Endothelial cell of umbilical vein (primary cell): ENCODE measurements around the gene OR14A16. TPM values are rescaled to one million over a fixed set of nuclear protein-coding genes. Genes with fewer than 3 reads are reported as not detected.

Experiments used
- BruUV-seq: library from RNA; stranded (reverse); fragments of 400-500 nt; replicated peaks from 2 replicates; lab custom pipeline; 2021; lab: Mats Ljungman, UMichigan
- CTCF ChIA-PET: fragments of 300-600, 350-600 bp; sonication (Branson Sonifier 250); formaldehyde crosslinking; loops from one replicate; lab custom pipeline; 2021; ENCODE audit warnings: antibody characterized with exemption, inconsistent platforms; lab: Charles Lee
- POLR2A ChIA-PET: fragments of 300-600, 350-600 bp; sonication (Branson Sonifier 250); formaldehyde crosslinking; loops from one replicate; lab custom pipeline; 2021; ENCODE audit warnings: antibody characterized with exemption, inconsistent platforms; lab: Charles Lee
- DNase-seq: peaks from one replicate; pipeline ENCODE4 v3.0.0-alpha.2; 2011; ENCODE audit warnings: low read depth, low spot score
- FAIRE-seq: peaks from 2 replicates; lab custom pipeline; 2011; peaks lifted over from hg19 to GRCh38; lab: Jason Lieb, UNC
- H2AFZ ChIP-seq: 2 replicates; pipeline ENCODE4 v1.6.0; 2012; ENCODE audit warnings: low read depth, low read length, control low read depth, inconsistent platforms
- H3K27ac ChIP-seq: 2 replicates; pipeline ENCODE4 v1.5.1; 2011; ENCODE audit warnings: low read depth, mild to moderate bottlenecking, control low read depth, low read length, moderate library complexity; ENCODE audit not compliant: insufficient read depth
- H3K27me3 ChIP-seq, 2 experiments: 2 replicates each; pipeline versions ENCODE4 v1.6.0 to v1.6.1; 2011; ENCODE audit warnings: low read length in 2 of 2, mixed read lengths in 1 of 2; ENCODE audit not compliant: control insufficient read depth in 2 of 2, insufficient read depth in 2 of 2
- H3K36me3 ChIP-seq, 2 experiments: 2 replicates in 1 of 2; 3 replicates in 1 of 2; pipeline ENCODE4 v1.5.1; 2011; ENCODE audit warnings: low read length in 2 of 2, mild to moderate bottlenecking in 1 of 2, moderate library complexity in 1 of 2; ENCODE audit not compliant: control insufficient read depth in 2 of 2, insufficient read depth in 2 of 2; ENCODE audit errors: extremely low read depth in 1 of 2
- H3K4me1 ChIP-seq: 3 replicates; pipeline ENCODE4 v1.5.1; 2011; ENCODE audit warnings: mild to moderate bottlenecking, low read length; ENCODE audit not compliant: control insufficient read depth, insufficient read depth; ENCODE audit errors: extremely low read depth
- H3K4me2 ChIP-seq: 2 replicates; pipeline ENCODE4 v1.6.1; 2011; ENCODE audit warnings: low read length, control low read depth, mixed read lengths; ENCODE audit not compliant: insufficient read depth
- H3K4me3 ChIP-seq, 3 experiments: fragments of 200-600 bp in 1 of 3; sonication (generic), shearing (Covaris generic) in 1 of 3; replicated peaks in 1 of 3; 2 replicates each; pipeline ENCODE4 v1.5.1; 2011 to 2016; ENCODE audit warnings: control low read depth in 3 of 3, low read length in 3 of 3, mild to moderate bottlenecking in 2 of 3, inconsistent platforms in 1 of 3, low read depth in 1 of 3, moderate library complexity in 1 of 3; ENCODE audit not compliant: insufficient read depth in 1 of 3
- H3K79me2 ChIP-seq: 2 replicates; pipeline ENCODE4 v1.6.0; 2012; ENCODE audit warnings: low read length, inconsistent platforms; ENCODE audit not compliant: control insufficient read depth, insufficient read depth
- H3K9ac ChIP-seq: replicated peaks from 2 replicates; pipeline ENCODE3; 2011; ENCODE audit warnings: low read length, control low read depth; ENCODE audit not compliant: insufficient read depth; ENCODE audit errors: extremely low read depth
- H3K9me1 ChIP-seq: replicated peaks from 3 replicates; pipeline ENCODE4 v1.6.0; 2011; ENCODE audit warnings: mild to moderate bottlenecking, low read length; ENCODE audit not compliant: control insufficient read depth, insufficient read depth; ENCODE audit errors: extremely low read depth
- H3K9me3 ChIP-seq: replicated peaks from 2 replicates; pipeline ENCODE4 v1.5.1; 2012; ENCODE audit warnings: low read length, inconsistent platforms; ENCODE audit not compliant: control insufficient read depth, insufficient read depth
- H4K20me1 ChIP-seq: replicated peaks from 2 replicates; pipeline ENCODE3; 2011; ENCODE audit warnings: mild to moderate bottlenecking, low read length; ENCODE audit not compliant: control insufficient read depth, insufficient read depth; ENCODE audit errors: extremely low read depth
- EZH2 ChIP-seq: IDR thresholded peaks from 2 replicates; pipeline ENCODE4 v1.6.1; 2012; ENCODE audit warnings: borderline replicate concordance, low read depth, mild to moderate bottlenecking, moderate library complexity, low read length, inconsistent platforms; ENCODE audit not compliant: severe bottlenecking
- FOS ChIP-seq: IDR thresholded peaks from 2 replicates; pipeline ENCODE4 v1.6.1; 2011; ENCODE audit warnings: mild to moderate bottlenecking, low read length, moderate library complexity, borderline replicate concordance; ENCODE audit not compliant: insufficient read depth
- GATA2 ChIP-seq: IDR thresholded peaks from 2 replicates; pipeline ENCODE4 v1.7.0; 2011; ENCODE audit warnings: low read depth, mild to moderate bottlenecking, moderate library complexity, mixed read lengths, low read length; ENCODE audit not compliant: insufficient read length, insufficient read depth
- JUN ChIP-seq: IDR thresholded peaks from 2 replicates; pipeline ENCODE4 v1.6.1; 2011; ENCODE audit warnings: borderline replicate concordance, low read depth; ENCODE audit not compliant: insufficient read length, insufficient read depth
- MYC ChIP-seq: IDR thresholded peaks from one replicate; pipeline ENCODE4 v1.6.1; 2011; ENCODE audit warnings: mild to moderate bottlenecking, low read depth, low read length
- POLR2A ChIP-seq: IDR thresholded peaks from 2 replicates; pipeline ENCODE4 v1.6.1; 2012; ENCODE audit warnings: low read depth, mild to moderate bottlenecking, control low read depth, low read length
- POLR2AphosphoS5 ChIP-seq: IDR thresholded peaks from 2 replicates; pipeline ENCODE4 v1.6.1; 2012; ENCODE audit warnings: low read depth, mild to moderate bottlenecking, control low read depth, low read length, moderate library complexity; ENCODE audit not compliant: insufficient read depth
- dilution Hi-C: fragments of 300-500 bp; cut with MboI; formaldehyde crosslinking; loops from one replicate; pipeline ENCODE4 v1.15.0; 2019; ENCODE audit warnings: low sequenced_read_pairs; ENCODE audit not compliant: extremely low pct_ligation_motif_present
- intact Hi-C: fragments of 100-400 bp; cut with micrococcal nuclease; formaldehyde crosslinking; loops from one replicate; pipeline ENCODE4 v1.10.0; 2022
- polyA plus RNA-seq, 4 experiments: library from polyadenylated mRNA; depleted of rRNA in 3 of 4; stranded (reverse) in 3 of 4; unstranded in 1 of 4; fragments of >200 nt; gene quantifications; 2 replicates each; pipeline versions ENCODE4 v1.2.1 to v1.2.3, GENCODE V29; 2011 to 2012; ENCODE audit warnings: missing spikeins in 1 of 4
- total RNA-seq: library from RNA; stranded (reverse); gene quantifications from 2 replicates; pipeline ENCODE4 v1.2.3, GENCODE V29; 2021
- TF ChIP-seq, protein P1 (sequence below): IDR thresholded peaks from 2 replicates; pipeline ENCODE4 v1.6.1; 2011; ENCODE audit not compliant: insufficient read depth, insufficient read length
- TF ChIP-seq, protein P2 (sequence below), 2 donors: IDR thresholded peaks; 1 replicate in 1 of 2; 2 replicates in 1 of 2; pipeline ENCODE4 v1.5.1; 2011; ENCODE audit warnings: low read length in 2 of 2, mild to moderate bottlenecking in 2 of 2, moderate library complexity in 2 of 2, control low read depth in 1 of 2, inconsistent platforms in 1 of 2, low read depth in 1 of 2; ENCODE audit not compliant: insufficient read depth in 1 of 2; ENCODE audit errors: extremely low read depth in 1 of 2

Gene OR14A16
- total and polyA plus RNA-seq, 2 donors (not counting 3 experiments of a cell fraction or from before 2014, with no cell fraction given): not detected

DNA sequence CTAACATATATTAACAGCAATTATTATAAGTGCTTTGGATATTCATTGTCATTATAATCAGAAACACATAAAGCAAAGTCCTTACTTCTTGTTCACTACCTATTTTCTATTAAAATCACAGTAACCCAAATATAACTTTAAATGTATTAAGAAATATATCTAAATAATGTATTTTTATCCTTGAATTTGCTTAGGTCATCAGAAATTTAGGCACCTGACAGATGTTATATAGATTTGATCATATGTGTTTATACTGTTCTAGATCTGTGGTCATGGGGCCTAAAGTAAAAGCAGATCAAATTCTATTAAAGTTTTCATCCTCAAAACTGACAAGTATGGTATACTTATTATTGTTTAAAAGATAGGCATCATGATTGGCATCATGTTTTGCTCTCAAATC, 54.3 kb downstream of the OR14A16 start:
- intact Hi-C loops (no loop called here), dilution Hi-C loops (no loop called here)
- ChIA-PET CTCF (no interaction called here), POLR2A (no interaction called here)
- Histone ChIP-seq H3K4me3 (no peak overlapping the region), H3K4me2 (no peak overlapping the region), H3K9me1 (no peaks in the 10 kb centered on the region), H3K27me3 (no peaks in the 10 kb centered on the region), H4K20me1 (no peaks in the 10 kb centered on the region), H3K9ac (no peak overlapping the region), H3K36me3 (no peaks in the 10 kb centered on the region), H3K4me1 (no peaks in the 10 kb centered on the region), H2AFZ (no peak overlapping the region), H3K9me3 (no peaks in the 10 kb centered on the region), H3K27ac (no peak overlapping the region), H3K79me2 (no peaks in the 10 kb centered on the region)
- no peak for DNase-seq
- FAIRE-seq: no peak
- no peak for TF ChIP-seq POLR2AphosphoS5
- no peak for TF ChIP-seq JUN
- TF ChIP-seq FOS: no peak
- TF ChIP-seq POLR2A: no peak
- TF ChIP-seq EZH2: no peak
- TF ChIP-seq GATA2: no peak
- no peak for TF ChIP-seq MYC
- TF ChIP-seq, protein P1, sequence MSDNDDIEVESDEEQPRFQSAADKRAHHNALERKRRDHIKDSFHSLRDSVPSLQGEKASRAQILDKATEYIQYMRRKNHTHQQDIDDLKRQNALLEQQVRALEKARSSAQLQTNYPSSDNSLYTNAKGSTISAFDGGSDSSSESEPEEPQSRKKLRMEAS: no peak
- TF ChIP-seq, protein P2, sequence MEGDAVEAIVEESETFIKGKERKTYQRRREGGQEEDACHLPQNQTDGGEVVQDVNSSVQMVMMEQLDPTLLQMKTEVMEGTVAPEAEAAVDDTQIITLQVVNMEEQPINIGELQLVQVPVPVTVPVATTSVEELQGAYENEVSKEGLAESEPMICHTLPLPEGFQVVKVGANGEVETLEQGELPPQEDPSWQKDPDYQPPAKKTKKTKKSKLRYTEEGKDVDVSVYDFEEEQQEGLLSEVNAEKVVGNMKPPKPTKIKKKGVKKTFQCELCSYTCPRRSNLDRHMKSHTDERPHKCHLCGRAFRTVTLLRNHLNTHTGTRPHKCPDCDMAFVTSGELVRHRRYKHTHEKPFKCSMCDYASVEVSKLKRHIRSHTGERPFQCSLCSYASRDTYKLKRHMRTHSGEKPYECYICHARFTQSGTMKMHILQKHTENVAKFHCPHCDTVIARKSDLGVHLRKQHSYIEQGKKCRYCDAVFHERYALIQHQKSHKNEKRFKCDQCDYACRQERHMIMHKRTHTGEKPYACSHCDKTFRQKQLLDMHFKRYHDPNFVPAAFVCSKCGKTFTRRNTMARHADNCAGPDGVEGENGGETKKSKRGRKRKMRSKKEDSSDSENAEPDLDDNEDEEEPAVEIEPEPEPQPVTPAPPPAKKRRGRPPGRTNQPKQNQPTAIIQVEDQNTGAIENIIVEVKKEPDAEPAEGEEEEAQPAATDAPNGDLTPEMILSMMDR (IDR thresholded peaks at IDR 0.05; ENCODE audit: extremely low read depth in 1 of 2, insufficient read depth in 1 of 2, low read depth in 1 of 2, low read length in 2 of 2): no peak
- BruUV-seq: no TSS peak

Other genes with a start within 250 kb of the OR14A16 start
- gene OR2G2, start 235.8 kb downstream of the OR14A16 start, total RNA-seq: not detected in 2 replicates
- gene OR2G2, start 235.8 kb downstream of the OR14A16 start, polyA plus RNA-seq: not detected in 2 replicates
- gene OR2G3, start 218.5 kb downstream of the OR14A16 start, total RNA-seq: not detected in 2 replicates
- not detected in 2 replicates for gene OR2G3, start 218.5 kb downstream of the OR14A16 start, polyA plus RNA-seq
- gene OR13G1, start 144.4 kb downstream of the OR14A16 start, total RNA-seq: not detected in 2 replicates
- not detected in 2 replicates for gene OR13G1, start 144.4 kb downstream of the OR14A16 start, polyA plus RNA-seq
- not detected in 2 replicates for gene OR6F1, start 107.5 kb downstream of the OR14A16 start, total RNA-seq
- not detected in 2 replicates for gene OR6F1, start 107.5 kb downstream of the OR14A16 start, polyA plus RNA-seq
- not detected in 2 replicates for gene OR14K1, start 85.5 kb downstream of the OR14A16 start, total RNA-seq
- not detected in 2 replicates for gene OR14K1, start 85.5 kb downstream of the OR14A16 start, polyA plus RNA-seq
- not detected in 2 replicates for gene OR14A2, start 76.0 kb downstream of the OR14A16 start, total RNA-seq
- gene OR14A2, start 76.0 kb downstream of the OR14A16 start, polyA plus RNA-seq: not detected in 2 replicates
- not detected in 2 replicates for gene OR1C1, start 63.6 kb downstream of the OR14A16 start, total RNA-seq
- not detected in 2 replicates for gene OR1C1, start 63.6 kb downstream of the OR14A16 start, polyA plus RNA-seq
- gene OR11L1, start 17.8 kb upstream of the OR14A16 start, total RNA-seq: not detected in 2 replicates
- gene OR11L1, start 17.8 kb upstream of the OR14A16 start, polyA plus RNA-seq: not detected in 2 replicates
- not detected in 2 replicates for gene TRIM58, start 33.1 kb upstream of the OR14A16 start, total RNA-seq
- not detected in 2 replicates for gene TRIM58, start 33.1 kb upstream of the OR14A16 start, polyA plus RNA-seq
- gene OR2W3, start 71.5 kb upstream of the OR14A16 start, total RNA-seq: not detected in 2 replicates
- gene OR2W3, start 71.5 kb upstream of the OR14A16 start, polyA plus RNA-seq: not detected in 2 replicates
- gene OR2T8, start 96.1 kb upstream of the OR14A16 start, total RNA-seq: not detected in 2 replicates
- not detected in 2 replicates for gene OR2T8, start 96.1 kb upstream of the OR14A16 start, polyA plus RNA-seq
- gene OR2AJ1, start 100.8 kb upstream of the OR14A16 start, total RNA-seq: not detected in 2 replicates
- not detected in 2 replicates for gene OR2AJ1, start 100.8 kb upstream of the OR14A16 start, polyA plus RNA-seq
- not detected in 2 replicates for gene OR2L8, start 124.7 kb upstream of the OR14A16 start, total RNA-seq
- not detected in 2 replicates for gene OR2L8, start 124.7 kb upstream of the OR14A16 start, polyA plus RNA-seq
- gene OR2AK2, start 141.1 kb upstream of the OR14A16 start, total RNA-seq: not detected in 2 replicates
- gene OR2AK2, start 141.1 kb upstream of the OR14A16 start, polyA plus RNA-seq: 0.08 TPM in 1 of 2 replicates, not detected in the other
- not detected in 2 replicates for gene OR2L5, start 189.5 kb upstream of the OR14A16 start, total RNA-seq
- gene OR2L5, start 189.5 kb upstream of the OR14A16 start, polyA plus RNA-seq: not detected in 2 replicates
- gene OR2L2, start 206.0 kb upstream of the OR14A16 start, total RNA-seq: 0.07 TPM in 1 of 2 replicates, not detected in the other
- gene OR2L2, start 206.0 kb upstream of the OR14A16 start, polyA plus RNA-seq: not detected in 2 replicates
- gene OR2L3, start 222.7 kb upstream of the OR14A16 start, total RNA-seq: not detected in 2 replicates
- gene OR2L3, start 222.7 kb upstream of the OR14A16 start, polyA plus RNA-seq: not detected in 2 replicates